Amniotic epithelial cell (primary cell): ENCODE data around the gene DRAXIN.

Experiments used
- DNase-seq: peaks from one replicate; pipeline ENCODE4 v3.0.0-alpha.2; 2010; ENCODE audit warnings: low read depth

DRAXIN gene

GRCh38 chr1:11764115-11764514, 72.6 kb downstream of the DRAXIN start:
- no peak for DNase-seq

GRCh38 chr1:11764519-11764918, 73.0 kb downstream of the DRAXIN start:
- no peak for DNase-seq

DNA sequence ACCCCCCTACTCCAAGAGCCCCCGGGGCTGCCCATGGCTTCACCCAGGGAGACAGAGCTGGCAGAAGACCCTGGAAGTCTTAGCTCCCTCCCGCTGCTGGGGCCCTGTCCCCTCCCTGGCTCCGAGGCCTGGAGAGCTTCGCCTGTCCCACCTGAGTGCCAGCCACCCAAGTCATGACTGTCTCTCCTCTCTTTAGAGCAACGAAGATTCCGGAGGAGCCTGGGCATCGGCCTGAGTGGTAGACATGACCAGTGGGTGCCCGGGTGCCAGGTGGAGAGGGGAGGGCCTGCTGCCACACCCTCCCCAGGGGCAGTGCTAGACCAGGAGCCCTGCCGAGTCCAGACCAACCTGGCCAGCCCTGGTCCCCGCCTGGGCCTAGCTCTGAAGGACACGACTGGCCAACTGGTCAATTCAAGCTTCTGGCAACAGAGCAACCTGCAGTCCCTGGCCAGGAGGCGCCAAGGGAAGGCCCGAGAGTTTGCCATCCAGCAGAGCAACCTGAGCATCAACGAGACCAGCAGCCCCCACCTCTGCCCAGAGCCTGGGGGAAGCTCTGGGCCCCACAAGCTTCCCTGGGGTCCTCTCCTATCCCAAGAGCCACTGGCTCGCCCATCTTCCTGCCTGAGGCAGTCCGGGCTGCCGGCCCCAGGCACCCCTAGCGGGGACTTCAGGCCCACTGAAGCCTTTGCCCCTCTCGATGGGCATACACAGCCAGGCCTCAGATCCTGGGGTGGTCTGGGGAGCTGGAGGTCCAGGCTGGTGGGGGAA, 74.3 kb downstream of the DRAXIN start:
- no peak for DNase-seq

DNA sequence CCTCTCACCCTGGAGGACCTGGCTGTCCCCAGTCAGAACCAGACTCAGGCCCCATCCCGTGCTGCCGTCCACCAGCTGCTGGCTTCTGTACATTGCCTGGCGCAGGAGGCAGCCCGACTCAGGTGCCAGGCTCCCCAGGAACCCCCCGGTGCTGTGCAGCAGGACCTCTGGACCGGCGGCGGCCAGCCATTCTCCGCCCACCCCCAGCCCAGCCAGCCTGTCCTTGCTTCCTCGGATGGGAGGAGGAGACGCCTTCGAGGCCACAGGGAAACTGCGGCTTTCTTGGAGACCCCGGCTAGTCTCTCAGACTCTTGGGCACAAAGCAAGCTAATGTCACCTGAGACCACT, 74.9 kb downstream of the DRAXIN start:
- DNase-seq: no peak

DNA sequence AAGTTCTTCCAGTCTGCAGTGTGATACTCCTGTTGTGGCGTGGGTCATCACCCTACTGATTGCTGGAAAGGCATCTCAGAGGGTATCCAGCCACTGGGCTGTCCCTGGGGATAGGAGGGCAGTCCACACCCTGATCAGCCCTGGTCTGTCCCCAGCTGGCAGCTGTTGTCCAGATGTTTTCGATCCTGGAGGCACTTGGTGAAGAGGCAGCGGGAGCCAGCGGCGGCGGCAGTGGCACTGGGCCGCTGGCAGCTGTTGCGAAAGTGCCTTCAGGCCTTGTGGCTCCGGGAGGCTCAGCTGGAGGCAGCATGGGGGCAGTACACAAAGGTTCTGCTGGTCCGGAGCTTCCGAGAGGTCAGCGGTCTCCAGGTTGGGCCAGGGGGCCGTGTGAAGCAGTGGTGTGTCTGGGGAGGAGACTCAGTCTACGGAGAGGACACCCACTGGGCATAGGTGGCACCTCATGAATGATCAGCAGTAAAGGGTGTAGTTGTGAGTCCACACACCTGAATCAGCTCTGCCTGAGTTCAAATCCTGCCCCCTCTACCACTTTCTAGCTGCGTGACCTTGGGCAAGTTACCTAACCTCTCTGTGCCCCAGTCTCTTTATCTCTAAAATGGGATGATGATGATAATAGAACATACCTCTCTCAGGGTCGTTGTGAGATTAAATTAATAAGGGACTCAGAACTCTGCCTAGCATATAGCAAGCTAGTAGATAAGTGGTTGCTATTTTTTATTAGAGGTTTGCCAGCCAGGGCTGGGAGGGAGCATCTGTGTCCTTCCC, 76.6 kb downstream of the DRAXIN start:
- DNase-seq: no peak

- DNase-seq: no peak
Observed at GRCh38 chr1:11768821-11769220, 77.3 kb downstream of the DRAXIN start.

DNA sequence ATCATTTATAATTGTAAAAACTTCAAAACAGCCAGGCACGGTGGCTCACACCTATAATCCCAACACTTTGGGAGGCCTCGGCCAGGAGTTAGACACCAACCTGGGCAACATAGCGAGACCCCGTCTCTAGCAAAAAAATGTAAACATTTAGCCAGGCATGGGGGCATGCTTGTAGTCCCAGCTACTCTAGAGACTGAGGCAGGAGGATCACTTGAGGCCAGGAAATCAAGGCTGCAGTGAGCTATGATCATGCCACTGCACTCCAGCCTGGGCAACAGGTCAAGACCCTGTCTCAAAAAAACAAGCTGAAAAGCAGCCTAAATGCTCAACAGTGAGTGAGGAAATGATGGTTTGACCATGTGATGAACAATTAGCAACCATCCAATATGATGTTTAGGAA, 77.8 kb downstream of the DRAXIN start:
- DNase-seq: no peak

DNA sequence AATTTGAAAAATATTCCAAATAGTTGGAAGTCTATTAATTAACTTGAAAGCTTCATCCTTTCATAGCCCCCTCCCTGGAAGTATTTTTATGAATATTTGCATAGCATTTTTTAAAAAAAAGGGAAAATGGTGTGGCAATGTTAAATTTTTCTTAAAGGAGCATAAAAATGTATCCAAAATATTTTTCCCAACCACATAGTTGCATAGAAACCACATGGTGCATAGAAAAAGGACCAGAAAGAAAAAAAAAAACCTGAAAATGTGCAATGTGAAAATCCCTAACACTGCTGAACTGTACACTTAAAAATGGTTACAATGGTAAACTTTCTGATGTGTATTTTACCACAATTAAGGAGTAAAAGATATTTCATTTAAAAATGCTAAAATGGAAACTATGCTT, 78.5 kb downstream of the DRAXIN start:
- no peak for DNase-seq

DNA sequence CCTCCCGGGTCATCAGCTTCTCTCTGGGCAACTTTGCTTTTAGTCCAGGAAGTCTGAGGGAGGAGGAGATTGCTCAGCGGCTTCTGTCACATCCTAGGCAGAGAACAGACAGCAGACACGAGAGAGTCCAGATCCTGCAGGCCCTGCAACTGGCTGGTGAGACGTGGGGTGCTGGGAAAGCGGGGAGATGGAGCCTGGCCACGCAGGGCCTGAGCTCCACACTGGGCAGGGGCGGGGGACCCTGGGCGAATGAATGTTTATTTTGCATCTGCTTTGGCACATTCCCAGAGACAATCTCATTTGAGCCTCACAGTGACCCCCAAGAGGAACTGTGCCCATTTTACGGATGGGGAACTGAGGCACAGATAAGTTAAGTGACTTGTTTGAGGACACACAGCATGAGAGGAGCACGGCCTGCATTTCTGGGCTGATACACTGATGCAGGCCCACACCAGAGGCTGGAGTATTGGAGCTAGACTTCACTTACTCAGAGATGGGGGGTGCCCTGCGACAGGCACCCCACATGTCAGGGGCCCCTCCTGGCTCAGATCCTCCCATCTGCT, 80.1 kb downstream of the DRAXIN start:
- no peak for DNase-seq

GRCh38 chr1:11772458-11772857, 80.9 kb downstream of the DRAXIN start:
- DNase-seq: no peak

GRCh38 chr1:11774753-11775152, 83.2 kb downstream of the DRAXIN start:
- no peak for DNase-seq
